SK-N-MC (cell line): Measurements from ENCODE around the gene LGR4.

Experiments
- EZH2 ChIP-seq: fragments of 200-600 bp; sonication (generic); IDR thresholded peaks from one replicate; pipeline ENCODE4 v1.6.1; 2017; ENCODE audit warnings: antibody characterized with exemption
- POLR2AphosphoS5 ChIP-seq: IDR thresholded peaks from 2 replicates; pipeline ENCODE4 v1.6.1; 2012; ENCODE audit warnings: mild to moderate bottlenecking, low read depth, low read length, borderline replicate concordance

DNA sequence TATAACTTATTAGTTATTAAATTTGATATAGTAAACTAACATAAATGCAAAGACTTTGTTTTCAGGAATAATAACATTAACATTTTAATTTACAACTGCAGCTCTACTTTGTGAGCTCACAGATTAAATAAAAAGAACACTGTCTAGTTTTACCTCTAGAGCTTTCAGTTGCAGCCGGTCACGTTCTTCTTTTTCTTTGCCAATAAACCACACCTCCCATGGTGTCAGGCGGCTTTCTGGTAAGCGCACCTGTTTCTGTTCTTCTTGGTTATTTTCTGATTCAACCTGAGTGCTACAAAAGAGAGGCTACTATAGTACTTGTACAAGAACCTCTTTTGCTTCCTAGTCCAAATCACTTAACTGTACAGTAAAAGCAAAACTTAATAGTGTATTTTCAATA is 115.3 kb downstream of the LGR4 start:
- TF ChIP-seq EZH2 (no peak), POLR2AphosphoS5 (no peak)
